Gastrocnemius medialis (tissue), 4 donors: Measurements from ENCODE around the gene B3GAT1. TPM values are rescaled to one million over a fixed set of nuclear protein-coding genes. Genes with fewer than 3 reads are reported as not detected.

ENCODE experiments used
- ATAC-seq, 2 donors: fragments of 150-250 bp; one replicate each; pipeline ENCODE4 v1.9.1; 2016
- DNase-seq, 2 donors: peaks; one replicate each; pipeline ENCODE4 v3.0.0-alpha.2; 2019
- H3K27ac ChIP-seq, 4 donors: fragments of 200-600 bp; sonication (generic); 1 replicate in 1 of 4; 2 replicates in 3 of 4; pipeline ENCODE4 v1.5.1; 2016 to 2018; ENCODE audit warnings: mild to moderate bottlenecking in 2 of 4, moderate library complexity in 1 of 4
- H3K27me3 ChIP-seq, 3 donors: fragments of 200-600 bp; sonication (generic) in 2 of 3; 1 replicate in 1 of 3; 2 replicates in 2 of 3; pipeline versions ENCODE4 v1.5.1 to v1.6.0; 2016 to 2019; ENCODE audit warnings: mild to moderate bottlenecking in 1 of 3, moderate library complexity in 1 of 3
- H3K36me3 ChIP-seq, 2 donors: fragments of 200-600 bp; sonication (generic) in 1 of 2; one replicate each; pipeline ENCODE4 v1.5.1; 2017 to 2018
- H3K4me1 ChIP-seq, 2 donors: fragments of 200-600 bp; sonication (generic) in 1 of 2; one replicate each; pipeline ENCODE4 v1.5.1; 2016 to 2017; ENCODE audit warnings: mild to moderate bottlenecking in 2 of 2
- H3K4me3 ChIP-seq, 4 donors: fragments of 200-600 bp; sonication (generic) in 3 of 4; 1 replicate in 1 of 4; 2 replicates in 3 of 4; pipeline ENCODE4 v1.5.1; 2016 to 2019; ENCODE audit warnings: mild to moderate bottlenecking in 2 of 4
- H3K9me3 ChIP-seq, 3 donors: fragments of 200-600 bp; sonication (generic) in 2 of 3; 1 replicate in 1 of 3; 2 replicates in 2 of 3; pipeline ENCODE4 v1.5.1; 2016 to 2019
- POLR2A ChIP-seq, 2 donors: fragments of 450-650 bp; IDR thresholded peaks; one replicate each; pipeline ENCODE4 v1.6.1; 2017; ENCODE audit warnings: antibody characterized with exemption in 2 of 2, mild to moderate bottlenecking in 2 of 2, moderate library complexity in 2 of 2
- in situ Hi-C, 4 donors: fragments of 200-750 bp; cut with MboI; loops; one replicate each; pipeline versions ENCODE4 v1.15.0 to v1.8.0; 2017; ENCODE audit warnings: low sequenced_read_pairs in 4 of 4
- intact Hi-C: fragments of 100-400 bp; cut with DNase I; formaldehyde crosslinking; loops from one replicate; pipeline ENCODE4 v1.15.1; 2023; ENCODE audit warnings: low total_unique reads
- total RNA-seq, 4 donors: library from RNA; depleted of rRNA; stranded (reverse); fragments of >200 nt; gene quantifications; one replicate each; pipeline versions ENCODE4 v1.1.0 to v1.2.3, GENCODE V29; 2016
- TF ChIP-seq, protein P1 (sequence below), 5 experiments: fragments of 450-650 bp in 3 of 5; fragments of 200-600 bp in 2 of 5; sonication (generic) in 2 of 5; IDR thresholded peaks in 4 of 5; conservative IDR thresholded peaks in 1 of 5; 1 replicate in 4 of 5; 2 replicates in 1 of 5; pipeline ENCODE4 v1.5.1; 2016 to 2019; ENCODE audit warnings: antibody characterized with exemption in 5 of 5, mild to moderate bottlenecking in 3 of 5, moderate library complexity in 3 of 5

Gene B3GAT1
- total RNA-seq, 4 donors from 2014 or later: 0.10 TPM; not detected in 3

DNA sequence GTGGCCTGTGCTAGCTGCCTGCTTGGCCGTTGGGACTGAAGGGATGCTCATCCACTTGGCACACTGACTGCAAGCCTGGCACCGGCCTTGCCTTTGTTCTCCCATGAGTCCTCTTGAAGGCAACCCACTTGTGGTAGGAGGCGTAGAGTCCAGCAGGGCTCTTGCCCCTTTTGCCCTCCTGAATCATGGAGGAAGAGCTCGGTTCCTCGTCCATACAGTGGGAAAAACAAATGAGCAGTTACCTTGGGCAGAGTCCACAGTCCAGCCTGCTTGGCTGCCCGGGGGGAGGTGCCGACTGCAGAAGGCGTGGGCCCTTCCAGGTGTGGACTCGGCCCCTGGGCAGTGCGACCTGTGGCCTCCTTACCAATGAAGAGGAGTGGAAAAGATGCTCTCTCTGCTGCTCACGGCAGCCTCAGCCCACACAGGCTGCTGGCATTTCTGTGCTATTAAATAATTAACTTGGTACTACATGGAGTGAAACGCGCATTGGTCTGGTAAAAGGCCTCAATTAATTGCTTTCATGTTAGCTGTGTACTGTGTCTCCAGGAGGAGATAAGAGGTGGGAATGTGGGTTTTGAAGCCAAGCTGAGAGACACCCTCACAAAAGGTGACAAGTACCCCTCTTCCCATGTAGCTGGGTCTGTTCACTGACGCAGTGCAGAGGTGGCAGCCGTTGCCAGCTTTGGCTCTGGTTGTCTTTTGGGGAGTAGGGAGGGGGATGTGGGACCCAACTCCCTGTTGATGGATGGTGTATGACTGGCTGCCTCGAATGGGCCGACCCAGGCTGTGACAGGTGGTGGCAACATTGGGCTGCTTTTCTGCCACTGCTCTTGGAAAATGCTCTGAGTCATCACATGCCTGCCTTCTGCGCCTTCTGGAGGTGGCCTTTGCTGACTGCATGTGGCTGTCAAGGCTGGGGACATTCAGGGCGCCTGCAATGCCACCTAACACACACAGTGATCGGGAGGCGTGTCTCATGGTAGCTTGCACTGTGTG, 26.8 kb upstream of the B3GAT1 start:
- H3K4me1 ChIP-seq: no peaks in the 10 kb centered on the region
- no peak for ATAC-seq
- H3K36me3 ChIP-seq: no peaks in the 10 kb centered on the region
- TF ChIP-seq POLR2A (IDR thresholded peaks at IDR 0.05): no peak
- TF ChIP-seq, protein P1, sequence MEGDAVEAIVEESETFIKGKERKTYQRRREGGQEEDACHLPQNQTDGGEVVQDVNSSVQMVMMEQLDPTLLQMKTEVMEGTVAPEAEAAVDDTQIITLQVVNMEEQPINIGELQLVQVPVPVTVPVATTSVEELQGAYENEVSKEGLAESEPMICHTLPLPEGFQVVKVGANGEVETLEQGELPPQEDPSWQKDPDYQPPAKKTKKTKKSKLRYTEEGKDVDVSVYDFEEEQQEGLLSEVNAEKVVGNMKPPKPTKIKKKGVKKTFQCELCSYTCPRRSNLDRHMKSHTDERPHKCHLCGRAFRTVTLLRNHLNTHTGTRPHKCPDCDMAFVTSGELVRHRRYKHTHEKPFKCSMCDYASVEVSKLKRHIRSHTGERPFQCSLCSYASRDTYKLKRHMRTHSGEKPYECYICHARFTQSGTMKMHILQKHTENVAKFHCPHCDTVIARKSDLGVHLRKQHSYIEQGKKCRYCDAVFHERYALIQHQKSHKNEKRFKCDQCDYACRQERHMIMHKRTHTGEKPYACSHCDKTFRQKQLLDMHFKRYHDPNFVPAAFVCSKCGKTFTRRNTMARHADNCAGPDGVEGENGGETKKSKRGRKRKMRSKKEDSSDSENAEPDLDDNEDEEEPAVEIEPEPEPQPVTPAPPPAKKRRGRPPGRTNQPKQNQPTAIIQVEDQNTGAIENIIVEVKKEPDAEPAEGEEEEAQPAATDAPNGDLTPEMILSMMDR (IDR thresholded peaks at IDR 0.05 in 4 of 5, conservative IDR thresholded peaks at IDR 0.05 in 1 of 5): no peak
- DNase-seq: no peak
- intact Hi-C loops: no loop called here
- H3K4me3 ChIP-seq: no peak overlapping the region
- in situ Hi-C loops: no loop called here
- H3K27ac ChIP-seq: no peak overlapping the region
- peaks cover 0 to 1% (median 0%) of the 10 kb centered on the region in 3 donors for H3K27me3 ChIP-seq
- H3K9me3 ChIP-seq: no peaks in the 10 kb centered on the region

DNA sequence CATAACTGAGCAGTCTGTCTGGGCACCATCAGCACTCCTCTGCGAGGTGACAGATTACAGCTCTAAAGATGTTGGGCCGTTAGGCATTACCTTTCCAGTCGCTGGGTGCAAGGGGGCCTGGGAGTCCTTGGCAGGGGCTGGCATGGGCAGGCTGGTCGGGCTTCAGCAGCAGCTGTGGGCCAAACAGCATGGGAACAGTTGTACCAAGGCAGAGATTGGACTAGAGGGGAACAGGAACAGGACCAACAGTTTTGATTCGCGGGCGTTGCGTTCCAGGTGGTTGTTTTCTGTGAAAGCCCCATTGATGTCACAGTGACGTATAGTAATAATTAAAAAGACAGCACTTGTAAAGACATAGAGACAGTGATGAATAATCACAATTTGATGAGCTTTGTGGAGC, 25.8 kb upstream of the B3GAT1 start:
- no peak overlapping the region for H3K27ac ChIP-seq
- intact Hi-C loops: no loop called here
- H3K9me3 ChIP-seq: no peaks in the 10 kb centered on the region
- TF ChIP-seq, protein P1 (IDR thresholded peaks at IDR 0.05 in 4 of 5, conservative IDR thresholded peaks at IDR 0.05 in 1 of 5): no peak
- TF ChIP-seq POLR2A (IDR thresholded peaks at IDR 0.05): no peak
- H3K4me1 ChIP-seq: no peaks in the 10 kb centered on the region
- ATAC-seq (no peak), DNase-seq (no peak)
- H3K36me3 ChIP-seq: no peaks in the 10 kb centered on the region
- in situ Hi-C loops: no loop called here
- H3K27me3 ChIP-seq: peaks cover 0 to 4% (median 0%) of the 10 kb centered on the region in 3 donors
- no peak overlapping the region for H3K4me3 ChIP-seq

DNA sequence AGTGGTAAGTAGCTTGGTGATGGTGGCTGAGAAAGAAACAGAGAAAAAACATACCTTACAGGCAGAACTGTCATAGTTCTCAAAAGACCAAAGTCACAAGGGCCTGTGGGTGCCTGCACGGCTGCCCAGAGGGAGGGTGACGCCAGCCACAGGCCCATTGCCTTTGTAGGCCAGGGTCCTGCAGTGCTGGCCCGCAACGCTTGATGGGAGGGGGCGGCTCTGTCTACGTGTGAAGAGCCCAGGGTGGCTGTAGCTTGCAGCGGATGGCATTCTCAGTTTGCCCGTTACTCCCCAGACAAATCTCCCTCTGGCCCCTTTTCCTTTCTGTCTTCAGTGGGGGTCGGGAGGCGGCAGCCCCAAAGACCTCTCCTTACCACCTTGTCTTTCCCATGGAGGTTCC, 24.7 kb upstream of the B3GAT1 start:
- no peak for TF ChIP-seq POLR2A (IDR thresholded peaks at IDR 0.05)
- TF ChIP-seq, protein P1 (IDR thresholded peaks at IDR 0.05 in 4 of 5, conservative IDR thresholded peaks at IDR 0.05 in 1 of 5): no peak
- intact Hi-C loops: no loop called here
- ATAC-seq: no peak
- in situ Hi-C loops: no loop called here
- H3K27ac ChIP-seq: no peak overlapping the region
- no peak overlapping the region for H3K4me3 ChIP-seq
- DNase-seq: no peak
- H3K27me3 ChIP-seq: peaks cover 0 to 4% (median 0%) of the 10 kb centered on the region in 3 donors
- no peaks in the 10 kb centered on the region for H3K36me3 ChIP-seq
- H3K4me1 ChIP-seq: no peaks in the 10 kb centered on the region
- H3K9me3 ChIP-seq: no peaks in the 10 kb centered on the region

DNA sequence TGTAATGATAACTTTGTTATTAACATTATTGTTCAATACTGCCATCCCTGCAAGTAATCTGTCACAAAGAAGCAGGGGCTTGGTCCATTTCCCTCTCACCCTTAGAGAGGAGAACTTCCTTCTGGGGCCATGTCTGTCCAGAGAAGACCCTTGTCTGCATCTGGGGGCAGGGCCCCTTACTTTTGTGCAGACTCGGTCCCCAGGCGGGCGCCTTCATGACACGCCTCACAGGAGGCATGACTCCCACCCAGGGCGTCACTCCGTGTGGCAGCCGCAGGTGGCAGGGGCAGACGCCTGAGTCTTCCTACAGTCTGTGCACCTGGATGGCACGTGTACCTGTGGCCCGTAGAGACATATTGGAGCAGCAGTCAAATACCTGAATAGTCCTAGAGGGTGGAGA, 21.8 kb upstream of the B3GAT1 start:
- DNase-seq: no peak
- ATAC-seq: no peak
- intact Hi-C loops (no loop called here), in situ Hi-C loops (no loop called here)
- Histone ChIP-seq H3K36me3 (no peaks in the 10 kb centered on the region), H3K4me1 (no peaks in the 10 kb centered on the region), H3K27ac (no peak overlapping the region), H3K27me3 (peaks cover 4 to 9% (median 4%) of the 10 kb centered on the region in 3 donors), H3K9me3 (no peaks in the 10 kb centered on the region), H3K4me3 (no peak overlapping the region)
- TF ChIP-seq, protein P1 (IDR thresholded peaks at IDR 0.05 in 4 of 5, conservative IDR thresholded peaks at IDR 0.05 in 1 of 5): no peak
